Measurements from ENCODE around the gene KHDC3L. TPM values are rescaled to one million over a fixed set of nuclear protein-coding genes. Genes with fewer than 3 reads are reported as not detected.

Gene KHDC3L
- total RNA-seq, 2 experiments from 2014 or later = not detected

- Histone ChIP-seq H3K4me3 (ENCODE audit: low read depth, low read length, poor library complexity, severe bottlenecking) (no peak overlapping the region), H2AFZ (ENCODE audit: low read length) (no peak overlapping the region), H4K20me1 (ENCODE audit: insufficient read depth, low read length) (no peaks in the 10 kb centered on the region), H3K4me1 (ENCODE audit: insufficient read depth, low read length, poor library complexity, severe bottlenecking) (no peaks in the 10 kb centered on the region), H3K27ac (ENCODE audit: low read depth, low read length, poor library complexity, severe bottlenecking) (no peak overlapping the region), H3K79me2 (ENCODE audit: insufficient read depth, low read depth, low read length) (no peaks in the 10 kb centered on the region), H3K36me3 (ENCODE audit: insufficient read depth, low read length) (no peaks in the 10 kb centered on the region), H3K9me2 (ENCODE audit: insufficient read depth, low read length) (no peaks in the 10 kb centered on the region), H3K4me2 (ENCODE audit: low read length) (no peak overlapping the region), H3K9me3 (ENCODE audit: low read length) (no peaks in the 10 kb centered on the region)
- no peak for DNase-seq (ENCODE audit: low spot score)
- TF ChIP-seq EZH2phosphoT487 (IDR thresholded peaks at IDR 0.05; ENCODE audit: borderline replicate concordance, low read depth, low read length) (no peak), CTCF (conservative IDR thresholded peaks at IDR 0.05; ENCODE audit: low read length) (no peak)
- ChIA-PET POLR2A (interaction anchor here (0.6 kb wide), 1 partner anchor 765 kb away, joined by 4 read pairs; no protein-coding TSS in a partner anchor), CTCF (ENCODE audit: unreplicated experiment) (interaction anchor here (0.6 kb wide), 1 partner anchor 176 kb away, joined by 5 read pairs; no protein-coding TSS in a partner anchor)
- intact Hi-C loops (cut with micrococcal nuclease; ENCODE audit: unreplicated experiment) = no loop called here
- no TSS peak for BruUV-seq (replicated peaks)
Observed at GRCh38 chr6:73364121-73364520, 1.7 kb downstream of the KHDC3L start.

GRCh38 chr6:73364549-73364948, 2.1 kb downstream of the KHDC3L start:
- no peak overlapping the region for H3K27ac ChIP-seq (ENCODE audit: low read depth, low read length, poor library complexity, severe bottlenecking)
- no peaks in the 10 kb centered on the region for H3K9me2 ChIP-seq (ENCODE audit: insufficient read depth, low read length)
- no peak for DNase-seq (ENCODE audit: low spot score)
- H3K9me3 ChIP-seq (ENCODE audit: low read length) = no peaks in the 10 kb centered on the region
- H3K4me2 ChIP-seq (ENCODE audit: low read length) = no peak overlapping the region
- BruUV-seq (replicated peaks) = no TSS peak
- no peaks in the 10 kb centered on the region for H3K4me1 ChIP-seq (ENCODE audit: insufficient read depth, low read length, poor library complexity, severe bottlenecking)
- H4K20me1 ChIP-seq (ENCODE audit: insufficient read depth, low read length) = no peaks in the 10 kb centered on the region
- H3K79me2 ChIP-seq (ENCODE audit: insufficient read depth, low read depth, low read length) = no peaks in the 10 kb centered on the region
- H3K4me3 ChIP-seq (ENCODE audit: low read depth, low read length, poor library complexity, severe bottlenecking) = no peak overlapping the region
- ChIA-PET POLR2A (interaction anchor here (0.6 to 1.1 kb wide), 2 partner anchors 74 to 766 kb away, joined by 3 to 4 read pairs; no protein-coding TSS in a partner anchor), CTCF (ENCODE audit: unreplicated experiment) (interaction anchor here (0.6 kb wide), 1 partner anchor 175 kb away, joined by 5 read pairs; no protein-coding TSS in a partner anchor)
- H2AFZ ChIP-seq (ENCODE audit: low read length) = no peak overlapping the region
- TF ChIP-seq CTCF (conservative IDR thresholded peaks at IDR 0.05; ENCODE audit: low read length) (no peak), EZH2phosphoT487 (IDR thresholded peaks at IDR 0.05; ENCODE audit: borderline replicate concordance, low read depth, low read length) (no peak)
- H3K36me3 ChIP-seq (ENCODE audit: insufficient read depth, low read length) = no peaks in the 10 kb centered on the region
- intact Hi-C loops (cut with micrococcal nuclease; ENCODE audit: unreplicated experiment) = no loop called here

- H3K79me2 ChIP-seq (ENCODE audit: insufficient read depth, low read depth, low read length) = no peaks in the 10 kb centered on the region
- no peak for DNase-seq (ENCODE audit: low spot score)
- intact Hi-C loops (cut with micrococcal nuclease; ENCODE audit: unreplicated experiment) = no loop called here
- H3K9me2 ChIP-seq (ENCODE audit: insufficient read depth, low read length) = no peaks in the 10 kb centered on the region
- H3K9me3 ChIP-seq (ENCODE audit: low read length) = no peaks in the 10 kb centered on the region
- H4K20me1 ChIP-seq (ENCODE audit: insufficient read depth, low read length) = no peaks in the 10 kb centered on the region
- no TSS peak for BruUV-seq (replicated peaks)
- TF ChIP-seq EZH2phosphoT487 (IDR thresholded peaks at IDR 0.05; ENCODE audit: borderline replicate concordance, low read depth, low read length) (no peak), CTCF (conservative IDR thresholded peaks at IDR 0.05; ENCODE audit: low read length) (no peak)
- no peak overlapping the region for H3K27ac ChIP-seq (ENCODE audit: low read depth, low read length, poor library complexity, severe bottlenecking)
- no peak overlapping the region for H3K4me3 ChIP-seq (ENCODE audit: low read depth, low read length, poor library complexity, severe bottlenecking)
- ChIA-PET POLR2A (interaction anchor here (0.6 kb wide), 1 partner anchor 278 kb away, joined by 3 read pairs; no protein-coding TSS in a partner anchor), CTCF (ENCODE audit: unreplicated experiment) (no interaction called here)
- no peaks in the 10 kb centered on the region for H3K36me3 ChIP-seq (ENCODE audit: insufficient read depth, low read length)
- H3K4me2 ChIP-seq (ENCODE audit: low read length) = no peak overlapping the region
- H2AFZ ChIP-seq (ENCODE audit: low read length) = no peak overlapping the region
- no peaks in the 10 kb centered on the region for H3K4me1 ChIP-seq (ENCODE audit: insufficient read depth, low read length, poor library complexity, severe bottlenecking)
Observed at GRCh38 chr6:73367761-73368355, 5.4 kb downstream of the KHDC3L start.
